ENCODE data around the gene TTLL5.
A peak's percentile ranks its signal among the peaks of the same experiment; 100 is the strongest.
"Not testable (repeated sequence)": the region's sequence is repeated elsewhere in the genome, so short reads cannot be mapped to it uniquely, and the experiment has no call there.

The TTLL5 gene

GRCh38 chr14:75822522-75823141 is 161.6 kb downstream of the TTLL5 start:
- DNase-seq (ENCODE audit: extremely low spot score, insufficient read length, low read depth) (no peak), FAIRE-seq (no peak)

- FAIRE-seq (no peak), DNase-seq (ENCODE audit: extremely low spot score, insufficient read length, low read depth) (no peak)
Measured at GRCh38 chr14:75823334-75823733, 162.3 kb downstream of the TTLL5 start.

GRCh38 chr14:75824318-75824717 is 163.3 kb downstream of the TTLL5 start:
- DNase-seq (ENCODE audit: extremely low spot score, insufficient read length, low read depth) (no peak), FAIRE-seq (peak; percentile 66)

GRCh38 chr14:75825147-75825592 is 164.1 kb downstream of the TTLL5 start:
- FAIRE-seq (peak; percentile 52), DNase-seq (ENCODE audit: extremely low spot score, insufficient read length, low read depth) (no peak)

GRCh38 chr14:75826599-75826998 is 165.6 kb downstream of the TTLL5 start:
- DNase-seq (ENCODE audit: extremely low spot score, insufficient read length, low read depth) (no peak), FAIRE-seq (no peak)

- no peak for DNase-seq (ENCODE audit: extremely low spot score, insufficient read length, low read depth)
- FAIRE-seq: no peak
Measured at GRCh38 chr14:75827331-75827730, 166.3 kb downstream of the TTLL5 start.

- FAIRE-seq (no peak), DNase-seq (ENCODE audit: extremely low spot score, insufficient read length, low read depth) (no peak)
Measured at GRCh38 chr14:75829316-75829715, 168.3 kb downstream of the TTLL5 start.

GRCh38 chr14:75831455-75831854 is 170.4 kb downstream of the TTLL5 start:
- DNase-seq (ENCODE audit: extremely low spot score, insufficient read length, low read depth): no peak
- no peak for FAIRE-seq

- FAIRE-seq (no peak), DNase-seq (ENCODE audit: extremely low spot score, insufficient read length, low read depth) (no peak)
Measured at GRCh38 chr14:75831952-75832351, 170.9 kb downstream of the TTLL5 start.

GRCh38 chr14:75832621-75833297 is 171.7 kb downstream of the TTLL5 start:
- no peak for FAIRE-seq
- DNase-seq (ENCODE audit: extremely low spot score, insufficient read length, low read depth): no peak

- FAIRE-seq (no peak), DNase-seq (ENCODE audit: extremely low spot score, insufficient read length, low read depth) (no peak)
Measured at GRCh38 chr14:75833326-75834020, 172.4 kb downstream of the TTLL5 start.

GRCh38 chr14:75835156-75835725 is 174.2 kb downstream of the TTLL5 start:
- no peak for FAIRE-seq

GRCh38 chr14:75835737-75836136 is 174.7 kb downstream of the TTLL5 start:
- DNase-seq (ENCODE audit: extremely low spot score, insufficient read length, low read depth) (no peak), FAIRE-seq (no peak)

More at GRCh38 chr14:75835156-75835725, 174.2 kb downstream of the TTLL5 start:
- DNase-seq (ENCODE audit: extremely low spot score, insufficient read length, low read depth): no peak

- DNase-seq (ENCODE audit: extremely low spot score, insufficient read length, low read depth) (no peak), FAIRE-seq (no peak)
Measured at GRCh38 chr14:75837151-75837787, 176.2 kb downstream of the TTLL5 start.

GRCh38 chr14:75840911-75841310 is 179.9 kb downstream of the TTLL5 start:
- FAIRE-seq (no peak), DNase-seq (ENCODE audit: extremely low spot score, insufficient read length, low read depth) (no peak)

- FAIRE-seq (no peak), DNase-seq (ENCODE audit: extremely low spot score, insufficient read length, low read depth) (no peak)
Measured at GRCh38 chr14:75842551-75842950, 181.5 kb downstream of the TTLL5 start.

- FAIRE-seq: no peak
- no peak for DNase-seq (ENCODE audit: extremely low spot score, insufficient read length, low read depth)
Measured at GRCh38 chr14:75844486-75844885, 183.4 kb downstream of the TTLL5 start.

- FAIRE-seq (no peak), DNase-seq (ENCODE audit: extremely low spot score, insufficient read length, low read depth) (no peak)
Measured at GRCh38 chr14:75845136-75845804, 184.2 kb downstream of the TTLL5 start.

- not testable (repeated sequence) for FAIRE-seq; DNase-seq (ENCODE audit: extremely low spot score, insufficient read length, low read depth)
Measured at GRCh38 chr14:75846694-75847093, 185.6 kb downstream of the TTLL5 start.

GRCh38 chr14:75847584-75847983 is 186.5 kb downstream of the TTLL5 start:
- FAIRE-seq (no peak), DNase-seq (ENCODE audit: extremely low spot score, insufficient read length, low read depth) (no peak)
